ENCODE results near the gene RUBCN. TPM values are rescaled to one million over a fixed set of nuclear protein-coding genes. Genes with fewer than 3 reads are reported as not detected.

RUBCN gene
- total and polyA plus RNA-seq, 10 of the 15 experiments (the other 5 are each of a cell fraction or from before 2014, with no cell fraction given): 15.5 to 79.9 (median 40.4) TPM

DNA sequence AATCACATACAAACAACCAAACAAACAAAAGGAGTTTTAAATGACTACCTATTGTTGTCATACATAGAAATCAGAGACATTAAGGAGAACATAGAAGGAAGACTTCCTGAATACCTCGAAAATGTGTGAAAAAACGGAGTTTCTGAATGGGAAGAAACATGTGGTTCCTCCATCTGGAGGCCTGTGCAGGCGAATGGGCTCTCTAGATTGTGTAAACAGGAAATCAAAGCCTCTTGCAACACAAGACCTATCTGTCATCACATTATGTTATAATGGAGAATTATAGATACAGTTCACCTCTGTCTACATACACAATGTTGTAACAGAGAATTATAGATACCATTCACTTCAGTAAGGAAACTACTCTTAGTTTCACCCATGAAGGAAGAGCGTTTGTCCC lies 44.1 kb downstream of the RUBCN start:
- Histone ChIP-seq H3K4me2 (ENCODE audit: control insufficient read depth, insufficient read depth) (no peak overlapping the region), H3K4me1 (ENCODE audit: control insufficient read depth, insufficient read depth, low read length) (0 out of 2 replicates have a peak, but pooled peaks cover under 1% of the 10 kb centered on the region), H3K27ac (ENCODE audit: control insufficient read depth, insufficient read depth) (no peak overlapping the region), H4K20me1 (ENCODE audit: control insufficient read depth, insufficient read depth) (no peaks in the 10 kb centered on the region), H3K79me2 (ENCODE audit: control insufficient read depth, insufficient read depth, low read length) (no peaks in the 10 kb centered on the region), H3K36me3 (ENCODE audit: control insufficient read depth in 2 of 2, insufficient read depth in 2 of 2, low read length in 1 of 2) (peaks cover 38 to 57% of the 10 kb centered on the region in 2 experiments), H3K4me3 (no peak overlapping the region), H2AFZ (ENCODE audit: control insufficient read depth, low read depth, low read length) (no peak overlapping the region), H3K27me3 (replicated peaks in 1 of 2; ENCODE audit: control insufficient read depth in 2 of 2, insufficient read depth in 2 of 2, low read length in 1 of 2) (no peaks in the 10 kb centered on the region), H3K9ac (ENCODE audit: control insufficient read depth, insufficient read depth, low read length) (no peak overlapping the region), H3K9me3 (replicated peaks; ENCODE audit: control insufficient read depth, insufficient read depth, low read length) (no peaks in the 10 kb centered on the region)
- ChIA-PET SMC1A (ENCODE audit: uncharacterized antibody, unreplicated experiment) (interaction anchor here (0.6 kb wide), 1 partner anchor 55 kb away, joined by 3 read pairs; no protein-coding TSS in a partner anchor), RAD21 (ENCODE audit: unreplicated experiment) (no interaction called here), CTCF (no interaction called here), POLR2A (interaction anchor here (1.0 kb wide), 1 partner anchor 11 kb away, joined by 3 read pairs; no protein-coding TSS in a partner anchor)
- no peak for FAIRE-seq
- in situ Hi-C loops (cut with MboI): no loop called here
- 69% methylated on average over 4 of the region's 4 CpGs for WGBS (ENCODE audit: insufficient coverage, insufficient replicate concordance, low lambda C conversion rate, missing lambda C conversion rate)
- intact Hi-C loops (cut with micrococcal nuclease; ENCODE audit: unreplicated experiment): no loop called here
- TF ChIP-seq MYB (IDR thresholded peaks at IDR 0.05; ENCODE audit: borderline replicate concordance, low read depth, low read length): no peak
- no peak for TF ChIP-seq MEF2A (IDR thresholded peaks at IDR 0.05; ENCODE audit: insufficient read depth, low read depth, low read length)
- no peak for TF ChIP-seq SIX5 (IDR thresholded peaks at IDR 0.05; ENCODE audit: low read depth, low read length, severe bottlenecking)
- no peak for TF ChIP-seq ZNF24 (IDR thresholded peaks at IDR 0.05)
- TF ChIP-seq SIN3A (IDR thresholded peaks at IDR 0.05; ENCODE audit: low read depth, low read length): no peak
- TF ChIP-seq POU2F2 (IDR thresholded peaks at IDR 0.05; ENCODE audit: borderline replicate concordance, low read depth, low read length): no peak
- no peak for TF ChIP-seq BCLAF1 (IDR thresholded peaks at IDR 0.05)
- TF ChIP-seq TCF3 (IDR thresholded peaks at IDR 0.05; ENCODE audit: borderline replicate concordance, insufficient read depth, low read depth, low read length): no peak
- no peak for DNase-seq (ENCODE audit: low read depth, low spot score)
- ATAC-seq: no peak
- no TSS peak for BruUV-seq (replicated peaks)

Data from GM12878 (cell line).